Umbilical cord (tissue), 2 donors: ENCODE results near the gene FIBP. TPM values are rescaled to one million over a fixed set of nuclear protein-coding genes. Genes with fewer than 3 reads are reported as not detected.
"Not testable (repeated sequence)": the region's sequence is repeated elsewhere in the genome, so short reads cannot be mapped to it uniquely, and the experiment has no call there.

Experiments
- DNase-seq: peaks from one replicate; pipeline ENCODE4 v3.0.0-alpha.2; 2015; ENCODE audit warnings: low spot score
- total RNA-seq: library from RNA; depleted of rRNA; stranded (reverse); fragments of >200 nt; gene quantifications from one replicate; pipeline ENCODE4 v1.2.3, GENCODE V29; 2014; ENCODE audit warnings: low replicate concordance; ENCODE audit not compliant: insufficient read depth

FIBP gene
- total RNA-seq, 1 donor from 2014 or later: 103 TPM

DNA sequence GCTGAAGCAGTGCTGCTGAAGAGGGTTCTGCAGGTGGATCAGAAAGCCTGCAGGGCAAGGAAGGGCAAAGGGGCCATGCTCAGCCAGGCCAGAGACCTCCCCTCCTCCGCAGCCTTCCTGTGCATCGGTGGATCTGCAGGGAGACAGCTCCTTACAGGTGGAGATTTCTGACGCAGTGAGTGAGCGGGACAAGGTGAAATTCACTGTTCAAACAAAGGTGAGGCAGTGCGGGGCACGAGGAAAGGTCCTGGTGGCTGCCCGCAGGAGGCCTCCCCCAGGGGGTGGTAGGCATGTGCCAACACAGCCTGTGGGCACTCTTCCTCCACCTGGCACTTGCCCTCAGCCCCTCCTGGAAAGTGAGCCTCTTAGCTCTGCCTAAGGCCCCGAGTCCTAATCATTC is 38.9 kb downstream of the FIBP start:
- no peak for DNase-seq

- not testable (repeated sequence) for DNase-seq
Observed at GRCh38 chr11:65848693-65849092, 39.6 kb downstream of the FIBP start.

DNA sequence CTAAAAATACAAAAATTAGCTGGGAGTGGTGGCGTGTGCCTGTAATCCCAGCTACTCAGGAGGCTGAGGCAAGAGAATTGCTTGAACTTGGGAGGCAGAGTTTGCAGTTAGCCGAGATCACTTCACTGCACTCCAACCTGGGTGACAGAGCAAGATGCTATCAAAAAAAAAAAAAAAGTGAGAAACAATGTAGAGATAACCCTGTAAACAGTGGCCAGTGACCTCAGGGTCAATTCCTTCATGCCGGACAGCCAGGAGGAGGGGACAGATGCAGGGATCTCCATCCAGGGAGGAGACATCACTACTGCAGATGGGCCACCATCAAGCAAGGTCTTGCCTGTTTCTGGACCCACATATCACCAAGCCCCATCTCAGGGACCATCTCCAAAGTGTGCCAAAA is 40.5 kb downstream of the FIBP start:
- DNase-seq: no peak

DNA sequence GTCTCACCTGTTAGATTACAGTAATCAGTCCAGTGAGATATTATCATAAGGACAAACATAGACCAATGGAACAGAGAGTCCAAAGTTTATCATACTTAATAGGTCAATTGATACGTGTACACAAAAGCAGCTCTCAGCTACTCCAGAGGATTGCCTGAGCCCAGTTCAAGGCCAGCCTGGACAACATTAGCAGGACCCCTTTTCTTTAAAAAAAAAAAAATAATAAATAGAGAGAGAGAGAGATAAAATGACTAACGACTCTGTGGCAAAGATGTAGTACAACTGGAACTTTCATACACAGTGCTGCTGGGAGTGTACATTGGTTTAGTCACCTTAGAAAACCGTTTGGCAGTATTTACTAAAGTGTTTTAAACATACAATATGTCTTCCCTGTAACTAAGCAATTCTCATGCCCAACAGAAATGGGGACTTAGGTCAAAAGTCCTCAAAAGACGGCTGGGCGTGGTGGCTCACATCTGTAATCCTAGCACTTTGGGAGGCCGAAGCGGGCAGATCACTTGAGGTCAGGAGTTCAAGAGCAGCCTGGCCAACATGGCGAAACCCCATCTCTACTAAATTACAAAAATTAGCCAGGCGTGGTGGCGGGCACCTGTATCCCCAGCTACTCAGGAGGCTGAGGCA is 43.9 kb downstream of the FIBP start:
- no peak for DNase-seq

DNA sequence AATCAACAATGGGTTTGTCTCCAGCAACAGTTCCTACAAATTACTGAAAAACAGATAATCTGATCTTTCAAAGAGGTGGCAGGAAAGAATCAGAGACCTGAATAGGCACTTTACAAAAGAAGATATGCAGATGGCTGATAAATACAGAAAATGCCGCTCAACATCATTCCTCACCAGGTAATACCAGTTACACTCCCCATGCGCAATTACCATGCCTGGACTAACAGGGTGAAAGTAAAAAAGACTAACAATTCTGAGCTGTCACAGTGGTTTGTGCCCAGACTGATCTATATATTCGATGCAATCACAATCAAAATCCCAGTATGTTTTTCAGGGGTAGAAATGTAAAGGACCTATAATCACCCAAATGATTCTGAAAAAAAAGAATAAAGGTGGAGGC is 44.5 kb downstream of the FIBP start:
- DNase-seq: no peak

DNA sequence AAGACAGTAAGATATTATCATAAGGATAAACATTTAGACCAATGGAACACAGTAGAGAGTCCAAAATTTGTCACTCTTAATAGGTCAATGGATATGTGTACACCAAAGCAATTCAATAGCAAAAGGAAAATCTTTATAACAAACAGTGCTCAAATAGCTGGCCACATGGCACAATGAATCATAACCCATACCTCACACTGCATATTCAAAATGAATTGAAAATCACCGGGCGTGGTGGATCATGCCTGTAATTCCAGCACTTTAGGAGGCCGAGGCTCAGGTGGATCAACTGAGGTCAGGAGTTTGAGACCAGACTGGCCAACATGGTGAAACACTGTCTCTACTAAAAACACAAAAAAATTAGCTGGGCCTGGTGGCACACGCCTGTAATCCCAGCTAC is 46.1 kb downstream of the FIBP start:
- no peak for DNase-seq

DNA sequence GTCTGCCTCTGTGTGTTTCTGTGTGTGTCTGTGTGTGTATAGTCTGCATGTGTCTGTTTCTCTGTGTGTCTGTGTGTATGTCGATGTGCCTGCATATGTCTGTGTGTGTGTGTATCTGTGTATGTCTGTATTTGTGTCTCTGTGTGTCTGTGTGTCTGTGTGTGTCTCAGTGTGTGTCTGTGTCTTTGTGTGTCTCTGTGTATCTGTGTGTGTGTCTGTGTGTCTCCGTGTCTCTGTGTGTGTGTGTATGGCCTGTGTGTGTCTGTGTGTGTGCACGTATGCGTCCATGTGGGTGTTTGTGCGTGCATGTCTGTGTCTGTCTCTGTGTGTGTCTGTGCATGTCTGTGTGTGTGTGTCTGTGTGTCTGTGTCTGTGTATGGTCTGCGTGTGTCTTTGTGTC is 54.1 kb downstream of the FIBP start:
- no peak for DNase-seq

Other genes with a start within 250 kb of the FIBP start
- gene RELA, start 225.6 kb downstream of the FIBP start, total RNA-seq: 7.7 TPM
- 51.8 TPM for gene KAT5, start 176.2 kb downstream of the FIBP start, total RNA-seq
- 50.3 TPM for gene RNASEH2C, start 167.7 kb downstream of the FIBP start, total RNA-seq
- 9.6 TPM for gene AP5B1, start 107.5 kb downstream of the FIBP start, total RNA-seq
- gene OVOL1, start 101.4 kb downstream of the FIBP start, total RNA-seq: 1.4 TPM
- gene SNX32, start 54.5 kb downstream of the FIBP start, total RNA-seq: 1.9 TPM
- 353 TPM for gene CFL1, start 30.3 kb downstream of the FIBP start, total RNA-seq
- 38.3 TPM for gene MUS81, start 28.0 kb downstream of the FIBP start, total RNA-seq
- 85.5 TPM for gene EFEMP2, start 15.7 kb downstream of the FIBP start, total RNA-seq
- gene CTSW, start 8.6 kb downstream of the FIBP start, total RNA-seq: not detected
- gene CCDC85B, start 2.2 kb upstream of the FIBP start, total RNA-seq: 8.4 TPM
- gene FOSL1, start 11.9 kb upstream of the FIBP start, total RNA-seq: not detected
- gene C11orf68, start 30.6 kb upstream of the FIBP start, total RNA-seq: 15.9 TPM
- gene DRAP1, start 31.0 kb upstream of the FIBP start, total RNA-seq: 69.6 TPM
- not detected for gene TSGA10IP, start 57.0 kb upstream of the FIBP start, total RNA-seq
- 38.0 TPM for gene SART1, start 73.3 kb upstream of the FIBP start, total RNA-seq
- 16.1 TPM for gene EIF1AD, start 113.7 kb upstream of the FIBP start, total RNA-seq
- 31.3 TPM for gene BANF1, start 114.0 kb upstream of the FIBP start, total RNA-seq
- gene CST6, start 123.5 kb upstream of the FIBP start, total RNA-seq: 4.6 TPM
- 0.48 TPM for gene CATSPER1, start 138.0 kb upstream of the FIBP start, total RNA-seq
- 2.9 TPM for gene GAL3ST3, start 160.7 kb upstream of the FIBP start, total RNA-seq
- gene SF3B2, start 163.9 kb upstream of the FIBP start, total RNA-seq: 86.2 TPM
- 42.6 TPM for gene PACS1, start 181.8 kb upstream of the FIBP start, total RNA-seq